ENCODE measurements around the gene HOXC5. TPM values are rescaled to one million over a fixed set of nuclear protein-coding genes. Genes with fewer than 3 reads are reported as not detected.

HOXC5 gene
- total RNA-seq, 1 experiment from 2014 or later = 5.0 TPM

DNA sequence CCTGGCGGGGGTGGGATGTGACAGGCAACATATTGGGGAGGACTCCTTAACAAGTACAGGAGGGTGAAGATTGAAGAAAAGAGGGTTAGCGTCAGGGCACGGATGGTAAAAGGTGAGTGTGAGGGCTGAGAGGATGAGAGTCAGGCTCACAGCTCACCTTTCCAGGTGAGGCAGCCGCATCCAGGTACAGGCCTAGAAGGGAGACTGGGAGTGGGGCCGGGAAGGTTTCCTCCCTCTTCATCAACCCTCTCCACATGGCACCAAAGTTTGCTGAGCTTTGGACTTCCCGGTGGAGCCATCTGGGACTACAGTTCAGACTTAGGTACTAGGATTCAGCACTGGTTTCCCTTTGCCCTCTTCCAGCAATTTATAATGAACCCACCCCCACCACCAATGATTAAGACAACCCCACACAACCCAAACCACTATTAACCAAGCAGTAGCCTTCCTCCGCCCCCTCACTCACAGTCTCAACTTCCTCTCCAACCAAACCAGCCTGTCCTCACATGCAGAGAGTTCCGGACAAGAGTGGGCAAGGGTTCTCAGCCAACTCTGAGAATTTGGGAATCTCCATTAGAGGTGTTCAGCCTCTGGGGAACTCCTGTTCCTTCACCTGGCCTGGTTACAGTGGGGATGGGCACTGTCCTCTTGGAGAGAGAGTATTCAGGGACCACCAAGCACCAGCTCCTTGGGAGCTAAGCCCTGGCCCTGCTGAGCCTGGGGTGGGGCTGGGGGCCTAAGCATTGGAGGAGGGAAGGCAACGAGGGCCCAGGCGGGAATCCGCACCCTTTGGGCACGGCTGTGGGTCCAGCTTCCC is 18.4 kb downstream of the HOXC5 start:
- Histone ChIP-seq H3K4me3 (ENCODE audit: low read depth in 2 of 2, low read length in 2 of 2) (no peak overlapping the region), H3K27me3 (ENCODE audit: control insufficient read depth, insufficient read depth, low read length) (no peaks in the 10 kb centered on the region), H3K27ac (ENCODE audit: low read length) (no peak overlapping the region), H3K36me3 (ENCODE audit: control insufficient read depth, insufficient read depth, low read length) (no peaks in the 10 kb centered on the region), H3K9me3 (ENCODE audit: control insufficient read depth, insufficient read depth, low read depth, low read length) (no peaks in the 10 kb centered on the region), H3K4me1 (ENCODE audit: control insufficient read depth, insufficient read depth, low read length) (peaks cover 65% of the 10 kb centered on the region)
- ATAC-seq = peak; percentile 45; the same call in 1 of the 2 replicates
- TF ChIP-seq TCF7L2 (IDR thresholded peaks at IDR 0.05; ENCODE audit: low read depth, low read length) = no peak
- DNase-seq (ENCODE audit: low read depth, low spot score) = no peak
- ChIA-PET POLR2A (no interaction called here), CTCF (interaction anchor here (0.7 to 1.6 kb wide), 3 partner anchors 12 to 374 kb away, joined by 3 to 5 read pairs (median 4); no protein-coding TSS in a partner anchor)
- in situ Hi-C loops (cut with HindIII; ENCODE audit: low pct_unique_long_range_greater_than_20kb, low sequenced_read_pairs) = no loop called here
- intact Hi-C loops (cut with micrococcal nuclease; ENCODE audit: unreplicated experiment) = no loop called here
- BruUV-seq (replicated peaks) = no TSS peak

DNA sequence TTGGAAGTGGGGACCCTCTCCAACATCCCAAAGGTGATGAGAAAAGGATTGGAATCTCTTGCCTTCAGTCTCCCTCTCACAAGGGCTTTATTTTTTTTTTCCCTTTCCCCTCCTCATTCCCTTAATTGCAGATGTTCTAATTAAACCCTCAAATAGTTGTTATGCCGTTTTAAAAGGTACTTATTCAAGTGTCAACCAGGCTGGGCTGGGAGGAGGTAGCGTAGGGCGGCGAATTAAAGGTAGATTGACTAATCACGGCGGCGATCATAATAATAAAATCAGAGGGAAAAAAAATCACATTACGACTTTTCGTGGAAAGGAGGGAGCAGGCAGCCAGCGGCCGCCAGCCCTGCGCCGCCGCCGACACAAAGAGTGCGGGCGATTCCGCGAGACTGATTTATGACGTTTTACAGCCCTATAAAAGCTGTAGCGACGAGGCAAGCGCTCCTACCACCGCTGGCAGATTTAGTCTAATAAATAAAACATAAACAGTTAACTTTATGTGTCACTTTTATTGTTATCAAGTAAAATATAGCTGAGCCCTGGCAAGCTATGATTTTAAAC is 19.1 kb downstream of the HOXC5 start:
- no peaks in the 10 kb centered on the region for H3K27me3 ChIP-seq (ENCODE audit: control insufficient read depth, insufficient read depth, low read length)
- in situ Hi-C loops (cut with HindIII; ENCODE audit: low pct_unique_long_range_greater_than_20kb, low sequenced_read_pairs) = no loop called here
- TF ChIP-seq TCF7L2 (IDR thresholded peaks at IDR 0.05; ENCODE audit: low read depth, low read length) = peak; percentile 68
- TF ChIP-seq, protein P1, sequence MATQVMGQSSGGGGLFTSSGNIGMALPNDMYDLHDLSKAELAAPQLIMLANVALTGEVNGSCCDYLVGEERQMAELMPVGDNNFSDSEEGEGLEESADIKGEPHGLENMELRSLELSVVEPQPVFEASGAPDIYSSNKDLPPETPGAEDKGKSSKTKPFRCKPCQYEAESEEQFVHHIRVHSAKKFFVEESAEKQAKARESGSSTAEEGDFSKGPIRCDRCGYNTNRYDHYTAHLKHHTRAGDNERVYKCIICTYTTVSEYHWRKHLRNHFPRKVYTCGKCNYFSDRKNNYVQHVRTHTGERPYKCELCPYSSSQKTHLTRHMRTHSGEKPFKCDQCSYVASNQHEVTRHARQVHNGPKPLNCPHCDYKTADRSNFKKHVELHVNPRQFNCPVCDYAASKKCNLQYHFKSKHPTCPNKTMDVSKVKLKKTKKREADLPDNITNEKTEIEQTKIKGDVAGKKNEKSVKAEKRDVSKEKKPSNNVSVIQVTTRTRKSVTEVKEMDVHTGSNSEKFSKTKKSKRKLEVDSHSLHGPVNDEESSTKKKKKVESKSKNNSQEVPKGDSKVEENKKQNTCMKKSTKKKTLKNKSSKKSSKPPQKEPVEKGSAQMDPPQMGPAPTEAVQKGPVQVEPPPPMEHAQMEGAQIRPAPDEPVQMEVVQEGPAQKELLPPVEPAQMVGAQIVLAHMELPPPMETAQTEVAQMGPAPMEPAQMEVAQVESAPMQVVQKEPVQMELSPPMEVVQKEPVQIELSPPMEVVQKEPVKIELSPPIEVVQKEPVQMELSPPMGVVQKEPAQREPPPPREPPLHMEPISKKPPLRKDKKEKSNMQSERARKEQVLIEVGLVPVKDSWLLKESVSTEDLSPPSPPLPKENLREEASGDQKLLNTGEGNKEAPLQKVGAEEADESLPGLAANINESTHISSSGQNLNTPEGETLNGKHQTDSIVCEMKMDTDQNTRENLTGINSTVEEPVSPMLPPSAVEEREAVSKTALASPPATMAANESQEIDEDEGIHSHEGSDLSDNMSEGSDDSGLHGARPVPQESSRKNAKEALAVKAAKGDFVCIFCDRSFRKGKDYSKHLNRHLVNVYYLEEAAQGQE (IDR thresholded peaks at IDR 0.05; ENCODE audit: insufficient read depth in 1 of 2, low read depth in 2 of 2, low read length in 1 of 2) = no peak
- TF ChIP-seq POLR2AphosphoS5 (IDR thresholded peaks at IDR 0.05; ENCODE audit: low read depth, low read length) = 0 out of 2 replicates have a peak, but pooled peaks have one; percentile 42
- H3K4me1 ChIP-seq (ENCODE audit: control insufficient read depth, insufficient read depth, low read length) = peaks cover 62% of the 10 kb centered on the region
- CTCF ChIA-PET = interaction anchor here (0.7 to 1.6 kb wide), 3 partner anchors 19 to 374 kb away, joined by 3 to 6 read pairs (median 5); partner anchors contain the start of gene HOXC5
- intact Hi-C loops (cut with micrococcal nuclease; ENCODE audit: unreplicated experiment) = no loop called here
- ATAC-seq = no peak
- POLR2A ChIA-PET = interaction anchor here (0.7 to 0.9 kb wide), 2 partner anchors 9 to 24 kb away, joined by 5 to 6 read pairs; no protein-coding TSS in a partner anchor
- H3K9me3 ChIP-seq (ENCODE audit: control insufficient read depth, insufficient read depth, low read depth, low read length) = no peaks in the 10 kb centered on the region
- DNase-seq (ENCODE audit: low read depth, low spot score) = no peak
- BruUV-seq (replicated peaks) = no TSS peak
- no peaks in the 10 kb centered on the region for H3K36me3 ChIP-seq (ENCODE audit: control insufficient read depth, insufficient read depth, low read length)
- no peak overlapping the region for H3K27ac ChIP-seq (ENCODE audit: low read length)
- H3K4me3 ChIP-seq (ENCODE audit: low read depth in 2 of 2, low read length in 2 of 2) = no peak overlapping the region

DNA sequence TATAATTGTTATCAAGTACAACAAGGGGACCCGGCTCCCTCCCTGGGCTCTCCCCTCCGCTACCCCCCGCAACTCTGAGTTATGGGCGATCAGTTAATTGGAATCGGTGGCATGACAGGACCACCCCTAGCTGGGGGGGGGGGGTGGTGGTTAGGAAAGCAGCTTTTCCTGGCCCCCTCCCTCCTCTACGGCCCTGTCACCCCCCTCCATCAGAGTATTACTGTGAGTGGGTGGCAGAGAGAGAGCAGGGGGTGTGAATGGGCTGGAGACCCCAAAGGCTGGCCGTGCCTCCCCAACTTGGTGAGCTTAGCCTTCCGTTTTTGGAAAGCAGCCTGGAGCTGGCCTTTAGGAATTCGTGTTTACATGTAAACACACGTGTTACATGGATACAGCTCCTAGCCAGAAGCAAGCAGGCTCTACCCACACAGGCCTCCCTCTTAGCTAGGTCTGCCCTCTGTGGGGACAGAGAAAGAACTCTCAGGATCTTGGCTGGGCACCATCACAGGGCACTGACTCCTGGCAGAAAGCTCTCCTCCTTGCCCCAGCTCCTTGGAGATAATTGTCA is 19.7 kb downstream of the HOXC5 start:
- intact Hi-C loops (cut with micrococcal nuclease; ENCODE audit: unreplicated experiment) (no loop called here), in situ Hi-C loops (cut with HindIII; ENCODE audit: low pct_unique_long_range_greater_than_20kb, low sequenced_read_pairs) (no loop called here)
- CTCF ChIA-PET = interaction anchor here (0.7 to 1.6 kb wide), 3 partner anchors 20 to 337 kb away, joined by 3 to 6 read pairs (median 5); partner anchors contain the start of gene HOXC5
- POLR2A ChIA-PET = interaction anchor here (0.7 to 0.9 kb wide), 2 partner anchors 9 to 24 kb away, joined by 5 to 6 read pairs; no protein-coding TSS in a partner anchor
- ATAC-seq (no peak; the same call in 1 of the 2 replicates), DNase-seq (ENCODE audit: low read depth, low spot score) (no peak)
- Histone ChIP-seq H3K4me3 (ENCODE audit: low read depth in 2 of 2, low read length in 2 of 2) (no peak overlapping the region), H3K27me3 (ENCODE audit: control insufficient read depth, insufficient read depth, low read length) (no peaks in the 10 kb centered on the region), H3K36me3 (ENCODE audit: control insufficient read depth, insufficient read depth, low read length) (no peaks in the 10 kb centered on the region), H3K27ac (ENCODE audit: low read length) (peak overlapping the region; percentile 39; the same call in 1 of the 2 replicates), H3K9me3 (ENCODE audit: control insufficient read depth, insufficient read depth, low read depth, low read length) (no peaks in the 10 kb centered on the region), H3K4me1 (ENCODE audit: control insufficient read depth, insufficient read depth, low read length) (peaks cover 62% of the 10 kb centered on the region)
- no TSS peak for BruUV-seq (replicated peaks)
- TF ChIP-seq TCF7L2 (IDR thresholded peaks at IDR 0.05; ENCODE audit: low read depth, low read length) = no peak
- 0 out of 2 replicates have a peak, but pooled peaks have one; percentile 4 for TF ChIP-seq POLR2AphosphoS5 (IDR thresholded peaks at IDR 0.05; ENCODE audit: low read depth, low read length)

Measured in Panc1 (cell line).